ENCODE data around the gene FBXL7.

DNA sequence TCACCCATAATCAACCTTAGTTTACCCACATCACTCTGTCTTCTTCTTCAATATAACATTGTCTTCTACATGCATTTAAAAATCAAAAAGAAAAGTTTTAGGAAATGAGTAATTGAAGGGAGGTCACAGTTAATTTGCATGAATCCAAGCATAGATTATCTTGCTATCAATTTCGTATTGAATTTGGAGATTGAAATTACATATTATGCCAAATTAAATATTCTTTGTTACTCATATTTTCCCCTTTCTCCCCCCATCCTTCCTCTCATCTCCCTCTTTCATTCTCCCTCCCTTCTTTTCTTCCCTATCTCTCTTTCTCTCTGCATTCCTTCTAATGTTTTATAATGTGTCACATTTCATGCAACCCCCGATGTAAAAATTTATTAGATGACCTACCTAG is 303.3 kb downstream of the FBXL7 start:
- TF ChIP-seq EZH2 (IDR thresholded peaks at IDR 0.05; ENCODE audit: insufficient read depth, poor library complexity, severe bottlenecking) (no peak), EZH2phosphoT487 (IDR thresholded peaks at IDR 0.05; ENCODE audit: insufficient read depth, low read depth) (no peak)

Measured in GM23248 (cell line).